IMR-90 (cell line): ENCODE results near the gene UTP14C. TPM values are rescaled to one million over a fixed set of nuclear protein-coding genes. Genes with fewer than 3 reads are reported as not detected.

ENCODE experiments used
- ATAC-seq: fragments of 200-7000 bp; cut with Tn5 transposase; 2 replicates; pipeline ENCODE4 v1.9.1; 2020; ENCODE audit warnings: low read depth, mild to moderate bottlenecking, moderate library complexity
- BruUV-seq: library from RNA; stranded (reverse); fragments of 400-500 nt; replicated peaks from 2 replicates; lab custom pipeline; 2021; lab: Mats Ljungman, UMichigan
- CTCF ChIA-PET: fragments of 300-600 bp; formaldehyde crosslinking; extraction: SDS; loops from one replicate; lab custom pipeline; 2021; ENCODE audit warnings: antibody characterized with exemption; lab: Yijun Ruan, JAX
- POLR2A ChIA-PET: fragments of 300-600 bp; sonication (Branson Sonifier 250); formaldehyde crosslinking; loops from one replicate; lab custom pipeline; 2022; ENCODE audit warnings: antibody characterized with exemption; ENCODE audit not compliant: unreplicated experiment; lab: Charles Lee
- DNase-seq: peaks from one replicate; pipeline ENCODE4 v3.0.0; 2013
- H2AFZ ChIP-seq: replicated peaks from 2 replicates; pipeline ENCODE3; 2013; ENCODE audit warnings: low read length, mild to moderate bottlenecking; ENCODE audit not compliant: poor library complexity
- H2AK5ac ChIP-seq: 2 replicates; pipeline ENCODE4 v1.6.1; 2013; ENCODE audit warnings: low read depth, low read length, inconsistent platforms
- H2AK9ac ChIP-seq: replicated peaks from 2 replicates; pipeline ENCODE3; 2013; ENCODE audit warnings: mild to moderate bottlenecking, low read depth, low read length, moderate library complexity; ENCODE audit not compliant: poor library complexity
- H2BK120ac ChIP-seq: 2 replicates; pipeline ENCODE4 v1.6.1; 2013; ENCODE audit warnings: low read depth, low read length, inconsistent platforms
- H2BK15ac ChIP-seq: 3 replicates; pipeline ENCODE4 v1.6.1; 2013; ENCODE audit warnings: low read depth, low read length, inconsistent platforms
- H2BK20ac ChIP-seq: 2 replicates; pipeline ENCODE4 v1.6.1; 2013; ENCODE audit warnings: low read depth, mild to moderate bottlenecking, inconsistent platforms, low read length, moderate library complexity
- H2BK5ac ChIP-seq: 2 replicates; pipeline ENCODE4 v1.6.1; 2013; ENCODE audit warnings: mild to moderate bottlenecking, low read depth, low read length, inconsistent platforms; ENCODE audit not compliant: poor library complexity, severe bottlenecking
- H3K14ac ChIP-seq: replicated peaks from 2 replicates; pipeline ENCODE4 v1.6.1; 2013; ENCODE audit warnings: low read depth, low read length, inconsistent platforms
- H3K18ac ChIP-seq: 2 replicates; pipeline ENCODE4 v1.6.1; 2013; ENCODE audit warnings: low read depth, low read length, control low read depth
- H3K23ac ChIP-seq: 2 replicates; pipeline ENCODE4 v1.6.1; 2013; ENCODE audit warnings: low read depth, low read length, inconsistent platforms
- H3K27ac ChIP-seq: 2 replicates; pipeline ENCODE4 v1.5.1; 2013; ENCODE audit warnings: mild to moderate bottlenecking, control low read depth, low read length; ENCODE audit not compliant: insufficient read depth
- H3K27me3 ChIP-seq: 2 replicates; pipeline ENCODE4 v1.6.1; 2013; ENCODE audit warnings: low read length; ENCODE audit not compliant: control insufficient read depth, insufficient read depth
- H3K36me3 ChIP-seq: 2 replicates; pipeline ENCODE4 v1.6.1; 2013; ENCODE audit warnings: low read length, mixed read lengths; ENCODE audit not compliant: control insufficient read depth, insufficient read depth
- H3K4ac ChIP-seq: 2 replicates; pipeline ENCODE4 v1.6.1; 2013; ENCODE audit warnings: low read depth, low read length, inconsistent platforms
- H3K4me1 ChIP-seq: 2 replicates; pipeline ENCODE4 v1.6.1; 2013; ENCODE audit warnings: low read length, mixed read lengths; ENCODE audit not compliant: control insufficient read depth, insufficient read depth
- H3K4me2 ChIP-seq: 2 replicates; pipeline ENCODE4 v1.6.1; 2013; ENCODE audit warnings: low read depth, mild to moderate bottlenecking, control low read depth, low read length, moderate library complexity
- H3K4me3 ChIP-seq: 2 replicates; pipeline ENCODE4 v1.5.1; 2013; ENCODE audit warnings: low read depth, mild to moderate bottlenecking, control low read depth, low read length, moderate library complexity; ENCODE audit not compliant: insufficient read depth
- H3K56ac ChIP-seq: 2 replicates; pipeline ENCODE4 v1.6.1; 2013; ENCODE audit warnings: low read length, inconsistent platforms; ENCODE audit not compliant: insufficient read depth; ENCODE audit errors: extremely low read depth
- H3K79me1 ChIP-seq, 2 experiments: 2 replicates each; pipeline ENCODE4 v1.6.1; 2013; ENCODE audit warnings: low read length in 2 of 2, inconsistent platforms in 1 of 2, low read depth in 1 of 2
- H3K9ac ChIP-seq: 2 replicates; pipeline ENCODE4 v1.6.1; 2013; ENCODE audit warnings: low read depth, low read length, control low read depth
- H3K9me1 ChIP-seq: 2 replicates; pipeline ENCODE4 v1.6.1; 2013; ENCODE audit warnings: low read length, inconsistent platforms; ENCODE audit not compliant: insufficient read depth
- H3K9me3 ChIP-seq: 2 replicates; pipeline ENCODE4 v1.6.1; 2013; ENCODE audit warnings: low read length; ENCODE audit not compliant: control insufficient read depth, insufficient read depth
- H4K20me1 ChIP-seq: 2 replicates; pipeline ENCODE4 v1.6.1; 2013; ENCODE audit warnings: low read length, inconsistent platforms; ENCODE audit not compliant: insufficient read depth
- H4K5ac ChIP-seq: 2 replicates; pipeline ENCODE4 v1.6.1; 2013; ENCODE audit warnings: mild to moderate bottlenecking, low read depth, low read length, control low read depth
- H4K8ac ChIP-seq, 2 experiments: 2 replicates each; pipeline ENCODE4 v1.6.1; 2013; ENCODE audit warnings: low read depth in 2 of 2, low read length in 2 of 2, control low read depth in 1 of 2, inconsistent platforms in 1 of 2
- H4K91ac ChIP-seq: 2 replicates; pipeline ENCODE4 v1.6.1; 2013; ENCODE audit warnings: low read depth, low read length, inconsistent platforms; ENCODE audit not compliant: insufficient read depth
- BHLHE40 ChIP-seq: fragments of 150-350 bp; IDR thresholded peaks from 2 replicates; pipeline ENCODE4 v1.6.1; 2016; ENCODE audit warnings: mild to moderate bottlenecking, low read depth, low read length
- CEBPB ChIP-seq: IDR thresholded peaks from 2 replicates; pipeline ENCODE4 v1.6.1; 2012; ENCODE audit warnings: low read depth, low read length, improper control_type of control experiment
- CHD1 ChIP-seq: IDR thresholded peaks from 2 replicates; pipeline ENCODE4 v1.6.1; 2012; ENCODE audit warnings: low read depth, low read length, improper control_type of control experiment
- ELK1 ChIP-seq: fragments of 150-350 bp; IDR thresholded peaks from 2 replicates; pipeline ENCODE4 v1.6.1; 2016; ENCODE audit warnings: low read depth, mild to moderate bottlenecking, low read length, moderate library complexity, borderline replicate concordance
- FOS ChIP-seq: fragments of 150-350 bp; IDR thresholded peaks from 2 replicates; pipeline ENCODE4 v1.6.1; 2016; ENCODE audit warnings: low read depth, low read length
- MAFK ChIP-seq: IDR thresholded peaks from 2 replicates; pipeline ENCODE4 v1.6.1; 2012; ENCODE audit warnings: low read depth, low read length, improper control_type of control experiment
- MAZ ChIP-seq: IDR thresholded peaks from 2 replicates; pipeline ENCODE4 v1.6.1; 2012; ENCODE audit warnings: low read depth, mild to moderate bottlenecking, low read length, improper control_type of control experiment, moderate library complexity, borderline replicate concordance
- MXI1 ChIP-seq: IDR thresholded peaks from 2 replicates; pipeline ENCODE4 v1.6.1; 2012; ENCODE audit warnings: low read depth, mild to moderate bottlenecking, low read length, moderate library complexity, borderline replicate concordance
- NFE2L2 ChIP-seq: fragments of 150-350 bp; IDR thresholded peaks from 2 replicates; pipeline ENCODE4 v1.6.1; 2016; ENCODE audit warnings: low read depth, mild to moderate bottlenecking, low read length
- POLR2A ChIP-seq: IDR thresholded peaks from 2 replicates; pipeline ENCODE4 v1.6.1; 2012; ENCODE audit warnings: mild to moderate bottlenecking, low read depth, low read length
- RAD21 ChIP-seq: IDR thresholded peaks from 2 replicates; pipeline ENCODE4 v1.6.1; 2012; ENCODE audit warnings: low read length, improper control_type of control experiment
- RCOR1 ChIP-seq: IDR thresholded peaks from 2 replicates; pipeline ENCODE4 v1.6.1; 2012; ENCODE audit warnings: mild to moderate bottlenecking, low read length, improper control_type of control experiment; ENCODE audit not compliant: insufficient replicate concordance
- RFX5 ChIP-seq: IDR thresholded peaks from 2 replicates; pipeline ENCODE4 v1.8.0; 2012; ENCODE audit warnings: low read depth, mild to moderate bottlenecking, low read length, moderate library complexity
- SMC3 ChIP-seq: fragments of 150-350 bp; IDR thresholded peaks from 2 replicates; pipeline ENCODE4 v1.6.1; 2016; ENCODE audit warnings: low read depth, mild to moderate bottlenecking, antibody characterized with exemption, low read length, moderate library complexity
- WGBS, 2 experiments: methylation state at CpG; one replicate each; pipeline versions ENCODE4 v1.1.5 to v1.1.7; 2013; ENCODE audit warnings: missing lambda C conversion rate in 2 of 2; ENCODE audit not compliant: insufficient read length in 1 of 2; ENCODE audit errors: extremely low coverage in 2 of 2; 5-methylcytosine and 5-hydroxymethylcytosine counted together
- dilution Hi-C: fragments of 300-500 bp; cut with HindIII; formaldehyde crosslinking; loops from one replicate; pipeline ENCODE4 v1.14.3; 2018; ENCODE audit warnings: low sequenced_read_pairs; ENCODE audit not compliant: unreplicated experiment
- in situ Hi-C: fragments of 300-500 bp; cut with MboI; formaldehyde crosslinking; loops from 3 replicates; pipeline ENCODE4 v1.14.3; 2019; ENCODE audit warnings: low sequenced_read_pairs, inconsistent platforms, mixed read lengths
- intact Hi-C: fragments of 100-400 bp; cut with micrococcal nuclease; formaldehyde crosslinking; loops from 2 replicates; pipeline ENCODE4 v1.10.0; 2022
- polyA plus RNA-seq, 3 experiments: library from polyadenylated mRNA; depleted of rRNA; stranded (reverse); fragments of >200 nt; gene quantifications; 2 replicates each; pipeline ENCODE4 v1.2.3, GENCODE V29; 2012; ENCODE audit warnings: low replicate concordance in 1 of 3
- total RNA-seq: library from RNA; depleted of rRNA; stranded (reverse); fragments of >200 nt; gene quantifications from 2 replicates; pipeline ENCODE4 v1.2.3, GENCODE V29; 2012
- TF ChIP-seq, protein P1 (sequence below): conservative IDR thresholded peaks from 2 replicates; pipeline ENCODE4 v1.5.1; 2012; ENCODE audit warnings: mild to moderate bottlenecking, low read depth, low read length, improper control_type of control experiment
- TF ChIP-seq, protein P2 (sequence below): fragments of 150-350 bp; IDR thresholded peaks from 2 replicates; pipeline ENCODE4 v1.6.1; 2017; ENCODE audit warnings: mild to moderate bottlenecking, antibody characterized with exemption, low read length, low read depth

UTP14C gene
- total and polyA plus RNA-seq, 2 of the 4 experiments (the other 2 are of a cell fraction), result 8.2 to 12.5 TPM

DNA sequence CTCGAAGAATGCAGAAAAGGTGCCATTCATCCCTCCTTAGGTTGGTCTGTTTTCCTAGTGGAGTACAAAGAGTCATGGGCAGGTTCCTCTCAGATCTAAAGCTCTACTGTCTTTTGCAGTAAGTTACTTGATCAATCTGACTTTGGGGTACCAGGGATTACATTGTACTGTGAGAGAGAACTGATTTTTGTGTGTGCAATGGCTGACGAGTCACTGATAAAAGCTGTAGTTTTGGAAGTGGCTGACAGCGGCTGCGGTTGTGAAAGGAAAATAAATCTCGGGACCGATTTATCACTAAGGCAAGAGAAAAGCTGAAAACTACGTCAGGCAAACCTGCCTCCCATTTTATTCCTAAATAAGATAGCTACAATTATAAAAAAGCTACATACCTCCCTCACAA, 26.9 kb downstream of the UTP14C start:
- dilution Hi-C loops (no loop called here), intact Hi-C loops (no loop called here), in situ Hi-C loops (loop anchor here (5.0 kb wide), 1 partner anchor 69 kb away; no protein-coding TSS in a partner anchor)
- Histone ChIP-seq H2BK120ac (no peak overlapping the region), H2BK20ac (no peak overlapping the region), H2BK5ac (no peak overlapping the region), H3K4me1 (no peaks in the 10 kb centered on the region), H3K27ac (no peak overlapping the region), H4K91ac (no peak overlapping the region), H3K9me1 (no peaks in the 10 kb centered on the region), H2BK15ac (no peak overlapping the region), H3K9ac (no peak overlapping the region), H2AK5ac (no peak overlapping the region), H2AK9ac (no peak overlapping the region), H4K5ac (no peak overlapping the region), H3K27me3 (no peaks in the 10 kb centered on the region), H3K4ac (no peak overlapping the region), H3K18ac (no peak overlapping the region), H3K79me1 (no peaks in the 10 kb centered on the region), H4K8ac (no peak overlapping the region), H3K23ac (no peak overlapping the region), H3K56ac (no peak overlapping the region), H3K9me3 (no peaks in the 10 kb centered on the region), H3K4me3 (no peak overlapping the region), H3K14ac (no peak overlapping the region), H2AFZ (no peak overlapping the region), H4K20me1 (no peaks in the 10 kb centered on the region), H3K4me2 (no peak overlapping the region), H3K36me3 (no peaks in the 10 kb centered on the region)
- 67% methylated on average over 3 of the region's 7 CpGs; no CpG with 5 or more reads in 1 of the 2 experiments for WGBS, 2 experiments
- CTCF ChIA-PET, result no interaction called here
- DNase-seq, result no peak
- ATAC-seq, result no peak
- TF ChIP-seq, protein P1, sequence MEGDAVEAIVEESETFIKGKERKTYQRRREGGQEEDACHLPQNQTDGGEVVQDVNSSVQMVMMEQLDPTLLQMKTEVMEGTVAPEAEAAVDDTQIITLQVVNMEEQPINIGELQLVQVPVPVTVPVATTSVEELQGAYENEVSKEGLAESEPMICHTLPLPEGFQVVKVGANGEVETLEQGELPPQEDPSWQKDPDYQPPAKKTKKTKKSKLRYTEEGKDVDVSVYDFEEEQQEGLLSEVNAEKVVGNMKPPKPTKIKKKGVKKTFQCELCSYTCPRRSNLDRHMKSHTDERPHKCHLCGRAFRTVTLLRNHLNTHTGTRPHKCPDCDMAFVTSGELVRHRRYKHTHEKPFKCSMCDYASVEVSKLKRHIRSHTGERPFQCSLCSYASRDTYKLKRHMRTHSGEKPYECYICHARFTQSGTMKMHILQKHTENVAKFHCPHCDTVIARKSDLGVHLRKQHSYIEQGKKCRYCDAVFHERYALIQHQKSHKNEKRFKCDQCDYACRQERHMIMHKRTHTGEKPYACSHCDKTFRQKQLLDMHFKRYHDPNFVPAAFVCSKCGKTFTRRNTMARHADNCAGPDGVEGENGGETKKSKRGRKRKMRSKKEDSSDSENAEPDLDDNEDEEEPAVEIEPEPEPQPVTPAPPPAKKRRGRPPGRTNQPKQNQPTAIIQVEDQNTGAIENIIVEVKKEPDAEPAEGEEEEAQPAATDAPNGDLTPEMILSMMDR, result no peak
- TF ChIP-seq ELK1, result no peak
- TF ChIP-seq CHD1, result no peak
- TF ChIP-seq NFE2L2, result no peak
- no peak for TF ChIP-seq BHLHE40
- no peak for TF ChIP-seq RAD21
- TF ChIP-seq RFX5, result no peak
- TF ChIP-seq MXI1, result no peak
- no peak for TF ChIP-seq CEBPB
- no peak for TF ChIP-seq POLR2A
- no peak for TF ChIP-seq RCOR1
- no peak for TF ChIP-seq SMC3
- TF ChIP-seq MAZ, result no peak
- TF ChIP-seq MAFK, result no peak
- TF ChIP-seq, protein P2, sequence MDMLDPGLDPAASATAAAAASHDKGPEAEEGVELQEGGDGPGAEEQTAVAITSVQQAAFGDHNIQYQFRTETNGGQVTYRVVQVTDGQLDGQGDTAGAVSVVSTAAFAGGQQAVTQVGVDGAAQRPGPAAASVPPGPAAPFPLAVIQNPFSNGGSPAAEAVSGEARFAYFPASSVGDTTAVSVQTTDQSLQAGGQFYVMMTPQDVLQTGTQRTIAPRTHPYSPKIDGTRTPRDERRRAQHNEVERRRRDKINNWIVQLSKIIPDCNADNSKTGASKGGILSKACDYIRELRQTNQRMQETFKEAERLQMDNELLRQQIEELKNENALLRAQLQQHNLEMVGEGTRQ, result no peak
- TF ChIP-seq FOS, result no peak
- POLR2A ChIA-PET, result no interaction called here
- BruUV-seq, result no TSS peak
